Head of caudate nucleus (tissue), 42 donors: ENCODE measurements around the gene THOC1.
A peak's percentile ranks its signal among the peaks of the same experiment; 100 is the strongest.

Experiments
- DNase-seq, 42 donors: peaks; one replicate each; pipeline versions ENCODE4 v3.0.0 to v3.0.0-alpha.2; 2020 to 2021; ENCODE audit warnings: mixed read lengths in 7 of 42
- intact Hi-C: fragments of 100-400 bp; cut with DNase I; formaldehyde crosslinking; loops from one replicate; pipeline ENCODE4 v1.15.0; 2022

The THOC1 gene

GRCh38 chr18:289026-289425, 21.2 kb upstream of the THOC1 start:
- no peak for DNase-seq
- intact Hi-C loops, result no loop called here

- intact Hi-C loops, result no loop called here
- DNase-seq, result peak in 14 of 42 donors; percentile 7 to 63 (median 28)
Measured at GRCh38 chr18:286515-287310, 18.9 kb upstream of the THOC1 start.

GRCh38 chr18:285817-286216, 18.0 kb upstream of the THOC1 start:
- no peak for DNase-seq
- intact Hi-C loops, result no loop called here

- intact Hi-C loops, result no loop called here
- DNase-seq, result peak in 6 of 42 donors; percentile 13 to 27 (median 20)
Measured at GRCh38 chr18:275486-275885, 7.6 kb upstream of the THOC1 start.

GRCh38 chr18:274313-274712, 6.5 kb upstream of the THOC1 start:
- DNase-seq, result peak in 20 of 42 donors; percentile 17 to 56 (median 31)
- intact Hi-C loops, result no loop called here

GRCh38 chr18:273525-273924, 5.7 kb upstream of the THOC1 start:
- DNase-seq, result no peak
- intact Hi-C loops, result no loop called here

GRCh38 chr18:272650-273049, 4.8 kb upstream of the THOC1 start:
- intact Hi-C loops, result no loop called here
- DNase-seq, result no peak

GRCh38 chr18:269480-270095, 1.7 kb upstream of the THOC1 start:
- no peak for DNase-seq
- intact Hi-C loops, result loop anchor here (5.0 kb wide), 1 partner anchor 112 kb away; the partner anchor contains the start of gene USP14

GRCh38 chr18:267380-267687, 513 bp downstream of the THOC1 start:
- intact Hi-C loops, result loop anchor here (5.0 kb wide), 1 partner anchor 110 kb away; the partner anchor contains the start of gene USP14
- peak in 1 of 42 donors; percentile 7 for DNase-seq

- no peak for DNase-seq
- intact Hi-C loops, result no loop called here
Measured at GRCh38 chr18:261398-262073, 6.3 kb downstream of the THOC1 start.

GRCh38 chr18:260547-260946, 7.3 kb downstream of the THOC1 start:
- intact Hi-C loops, result no loop called here
- DNase-seq, result no peak

GRCh38 chr18:255171-255570, 12.7 kb downstream of the THOC1 start:
- DNase-seq, result no peak
- intact Hi-C loops, result no loop called here

GRCh38 chr18:253121-253520, 14.7 kb downstream of the THOC1 start:
- no peak for DNase-seq
- intact Hi-C loops, result no loop called here

- intact Hi-C loops, result no loop called here
- peak in 29 of 42 donors; percentile 15 to 81 (median 40) for DNase-seq
Measured at GRCh38 chr18:251572-251971, 16.3 kb downstream of the THOC1 start.

- intact Hi-C loops, result no loop called here
- DNase-seq, result no peak
Measured at GRCh38 chr18:250685-251084, 17.2 kb downstream of the THOC1 start.

- no peak for DNase-seq
- intact Hi-C loops, result no loop called here
Measured at GRCh38 chr18:248053-248452, 19.8 kb downstream of the THOC1 start.

- intact Hi-C loops, result no loop called here
- no peak for DNase-seq
Measured at GRCh38 chr18:245282-245847, 22.5 kb downstream of the THOC1 start.

- intact Hi-C loops, result no loop called here
- DNase-seq, result no peak
Measured at GRCh38 chr18:240175-240574, 27.7 kb downstream of the THOC1 start.

- intact Hi-C loops, result no loop called here
Measured at GRCh38 chr18:231563-231962, 36.3 kb downstream of the THOC1 start.

GRCh38 chr18:228586-228985, 39.3 kb downstream of the THOC1 start:
- intact Hi-C loops, result no loop called here
- DNase-seq, result no peak

More at GRCh38 chr18:231563-231962, 36.3 kb downstream of the THOC1 start:
- DNase-seq, result no peak
